ENCODE data around the gene SF3B2. TPM values are rescaled to one million over a fixed set of nuclear protein-coding genes. Genes with fewer than 3 reads are reported as not detected.
"Not testable (repeated sequence)": the region's sequence is repeated elsewhere in the genome, so short reads cannot be mapped to it uniquely, and the experiment has no call there.

SF3B2 gene
- total RNA-seq, 1 donor from 2014 or later, result 201 TPM

DNA sequence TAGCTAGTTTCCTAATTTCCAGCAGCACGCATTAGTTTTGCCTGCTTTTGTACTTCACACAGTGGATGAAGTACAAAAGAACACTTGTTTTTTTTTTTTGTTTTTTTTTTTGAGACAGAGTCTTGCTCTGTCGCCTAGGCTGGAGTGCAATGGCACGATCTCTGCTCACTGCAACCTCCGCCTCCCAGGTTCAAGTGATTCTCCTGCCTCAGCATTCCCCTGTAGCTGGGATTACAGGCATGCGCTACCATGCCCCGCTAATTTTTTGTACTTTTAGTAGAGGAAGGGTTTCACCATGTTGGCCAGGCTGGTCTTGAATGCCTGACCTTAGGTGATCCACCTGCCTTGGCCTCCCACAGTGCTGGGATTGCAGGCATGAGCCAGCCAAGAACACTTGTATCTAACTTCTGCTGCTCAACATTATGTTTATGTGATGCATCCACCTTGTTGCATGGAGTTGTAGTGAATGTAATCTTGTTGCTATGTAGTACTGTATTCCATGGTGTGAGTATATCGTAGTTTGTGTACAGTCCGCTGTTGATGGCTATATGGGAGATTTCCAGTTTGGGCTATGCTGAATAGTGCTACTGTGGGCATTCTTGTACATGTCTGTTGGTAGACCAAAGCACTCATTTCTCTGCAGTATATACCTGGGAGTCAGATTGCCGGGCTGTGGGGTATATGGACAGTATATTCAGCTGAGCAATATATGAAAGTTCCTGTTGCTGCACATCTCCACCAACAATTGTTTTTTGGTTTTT lies 35.2 kb downstream of the SF3B2 start:
- Mint-ChIP-seq H3K27ac (peak overlapping the region; percentile 40), H3K4me3 (no peak overlapping the region), H3K9me3 (no peaks in the 10 kb centered on the region), H3K4me1 (peaks cover 34% of the 10 kb centered on the region), H3K27me3 (ENCODE audit: low read depth) (no peaks in the 10 kb centered on the region), H3K36me3 (no peaks in the 10 kb centered on the region)
- TF ChIP-seq, protein P1, sequence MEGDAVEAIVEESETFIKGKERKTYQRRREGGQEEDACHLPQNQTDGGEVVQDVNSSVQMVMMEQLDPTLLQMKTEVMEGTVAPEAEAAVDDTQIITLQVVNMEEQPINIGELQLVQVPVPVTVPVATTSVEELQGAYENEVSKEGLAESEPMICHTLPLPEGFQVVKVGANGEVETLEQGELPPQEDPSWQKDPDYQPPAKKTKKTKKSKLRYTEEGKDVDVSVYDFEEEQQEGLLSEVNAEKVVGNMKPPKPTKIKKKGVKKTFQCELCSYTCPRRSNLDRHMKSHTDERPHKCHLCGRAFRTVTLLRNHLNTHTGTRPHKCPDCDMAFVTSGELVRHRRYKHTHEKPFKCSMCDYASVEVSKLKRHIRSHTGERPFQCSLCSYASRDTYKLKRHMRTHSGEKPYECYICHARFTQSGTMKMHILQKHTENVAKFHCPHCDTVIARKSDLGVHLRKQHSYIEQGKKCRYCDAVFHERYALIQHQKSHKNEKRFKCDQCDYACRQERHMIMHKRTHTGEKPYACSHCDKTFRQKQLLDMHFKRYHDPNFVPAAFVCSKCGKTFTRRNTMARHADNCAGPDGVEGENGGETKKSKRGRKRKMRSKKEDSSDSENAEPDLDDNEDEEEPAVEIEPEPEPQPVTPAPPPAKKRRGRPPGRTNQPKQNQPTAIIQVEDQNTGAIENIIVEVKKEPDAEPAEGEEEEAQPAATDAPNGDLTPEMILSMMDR (IDR thresholded peaks at IDR 0.05; ENCODE audit: unreplicated experiment), result no peak
- no peak for DNase-seq (ENCODE audit: low spot score in 2 of 2, unreplicated experiment in 2 of 2)

DNA sequence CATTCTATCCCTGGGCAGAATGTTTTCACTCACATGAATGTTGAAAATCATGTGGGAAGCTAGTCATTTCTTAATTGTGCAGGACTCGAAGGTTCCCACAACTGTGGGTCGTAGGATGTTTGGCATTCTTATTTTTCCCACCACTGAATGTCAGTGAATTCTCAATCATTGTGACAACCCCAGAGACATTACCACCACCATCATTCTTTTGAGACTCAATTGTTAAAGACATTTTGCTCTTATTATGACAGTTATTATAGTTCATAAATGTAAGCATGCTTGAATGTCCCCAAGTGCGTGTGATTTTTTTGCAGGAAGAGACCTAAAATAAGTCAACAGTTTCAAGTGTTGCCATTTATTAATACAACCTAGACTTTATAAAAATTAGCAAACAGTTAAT lies 36.9 kb downstream of the SF3B2 start:
- Mint-ChIP-seq H3K27me3 (ENCODE audit: low read depth) (no peaks in the 10 kb centered on the region), H3K4me3 (no peak overlapping the region), H3K4me1 (peaks cover 18% of the 10 kb centered on the region)

DNA sequence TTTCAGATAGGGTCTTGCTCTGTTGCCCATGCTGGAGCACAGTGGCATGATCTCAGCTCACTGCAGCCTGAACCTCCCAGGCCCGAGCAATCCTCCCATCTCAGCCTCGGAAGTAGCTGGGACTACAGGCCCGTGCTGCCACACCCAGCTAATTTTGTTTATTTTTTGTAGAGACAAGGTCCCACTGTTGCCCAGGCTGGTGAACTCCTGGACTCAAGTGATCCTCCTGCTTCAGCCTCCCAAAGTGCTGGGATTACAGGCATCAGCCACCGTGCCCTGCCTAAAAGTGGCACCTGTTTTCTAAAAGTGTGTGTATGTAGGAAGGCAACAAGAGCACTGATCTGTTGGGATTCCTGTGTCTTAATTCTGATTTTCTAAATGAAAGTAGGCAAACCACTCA lies 38.1 kb downstream of the SF3B2 start:
- TF ChIP-seq, protein P1 (IDR thresholded peaks at IDR 0.05; ENCODE audit: unreplicated experiment), result no peak
- Mint-ChIP-seq H3K4me3 (no peak overlapping the region), H3K27me3 (ENCODE audit: low read depth) (no peaks in the 10 kb centered on the region), H3K4me1 (peaks cover 6% of the 10 kb centered on the region), H3K9me3 (no peaks in the 10 kb centered on the region), H3K36me3 (peaks cover 4% of the 10 kb centered on the region), H3K27ac (no peak overlapping the region)
- DNase-seq (ENCODE audit: low spot score in 2 of 2, unreplicated experiment in 2 of 2), result no peak

More for the DNA sequence above, 36.9 kb downstream of the SF3B2 start:
- TF ChIP-seq, protein P1 (IDR thresholded peaks at IDR 0.05; ENCODE audit: unreplicated experiment), result no peak
- no peaks in the 10 kb centered on the region for H3K9me3 Mint-ChIP-seq
- H3K36me3 Mint-ChIP-seq, result peaks cover 4% of the 10 kb centered on the region
- DNase-seq (ENCODE audit: low spot score in 2 of 2, unreplicated experiment in 2 of 2), result no peak
- no peak overlapping the region for H3K27ac Mint-ChIP-seq

DNA sequence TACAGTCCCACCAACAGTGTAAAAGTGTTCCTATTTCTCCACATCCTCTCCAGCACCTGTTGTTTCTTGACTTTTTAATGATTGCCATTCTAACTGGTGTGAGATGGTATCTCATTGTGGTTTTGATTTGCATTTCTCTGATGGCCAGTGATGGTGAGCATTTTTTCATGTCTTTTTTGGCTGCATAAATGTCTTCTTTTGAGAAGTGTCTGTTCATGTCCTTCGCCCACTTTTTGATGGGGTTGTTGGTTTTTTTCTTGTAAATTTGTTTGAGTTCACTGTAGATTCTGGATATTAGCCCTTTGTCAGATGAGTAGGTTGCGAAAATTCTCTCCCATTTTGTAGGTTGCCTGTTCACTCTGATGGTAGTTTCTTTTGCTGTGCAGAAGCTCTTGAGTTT lies 40.0 kb downstream of the SF3B2 start:
- H3K27ac Mint-ChIP-seq; H3K4me1 Mint-ChIP-seq; DNase-seq (ENCODE audit: low spot score in 2 of 2, unreplicated experiment in 2 of 2); H3K4me3 Mint-ChIP-seq; H3K36me3 Mint-ChIP-seq; H3K27me3 Mint-ChIP-seq (ENCODE audit: low read depth); H3K9me3 Mint-ChIP-seq: not testable (repeated sequence)

DNA sequence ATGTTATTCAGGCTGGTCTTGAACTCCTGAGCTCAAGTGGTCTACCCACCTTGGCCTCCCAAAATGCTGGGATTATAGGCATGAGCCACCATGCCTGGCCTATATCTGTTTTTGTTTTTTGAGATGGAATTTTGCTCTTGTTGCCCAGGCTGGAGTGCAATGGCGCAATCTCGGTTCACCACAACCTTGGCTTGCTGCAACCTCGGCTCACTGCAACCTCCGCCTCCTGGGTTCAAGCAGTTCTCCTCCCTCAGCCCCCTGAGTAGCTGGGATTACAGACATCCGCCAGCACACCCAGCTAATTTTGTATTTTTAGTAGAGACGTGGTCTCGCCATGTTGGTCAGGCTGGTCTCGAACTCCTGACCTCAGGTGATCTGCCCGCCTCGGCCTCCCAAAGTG lies 47.6 kb downstream of the SF3B2 start:
- not testable (repeated sequence) for H3K4me3 Mint-ChIP-seq; H3K27ac Mint-ChIP-seq; H3K27me3 Mint-ChIP-seq (ENCODE audit: low read depth); DNase-seq (ENCODE audit: low spot score in 2 of 2, unreplicated experiment in 2 of 2); H3K9me3 Mint-ChIP-seq; H3K4me1 Mint-ChIP-seq; H3K36me3 Mint-ChIP-seq

DNA sequence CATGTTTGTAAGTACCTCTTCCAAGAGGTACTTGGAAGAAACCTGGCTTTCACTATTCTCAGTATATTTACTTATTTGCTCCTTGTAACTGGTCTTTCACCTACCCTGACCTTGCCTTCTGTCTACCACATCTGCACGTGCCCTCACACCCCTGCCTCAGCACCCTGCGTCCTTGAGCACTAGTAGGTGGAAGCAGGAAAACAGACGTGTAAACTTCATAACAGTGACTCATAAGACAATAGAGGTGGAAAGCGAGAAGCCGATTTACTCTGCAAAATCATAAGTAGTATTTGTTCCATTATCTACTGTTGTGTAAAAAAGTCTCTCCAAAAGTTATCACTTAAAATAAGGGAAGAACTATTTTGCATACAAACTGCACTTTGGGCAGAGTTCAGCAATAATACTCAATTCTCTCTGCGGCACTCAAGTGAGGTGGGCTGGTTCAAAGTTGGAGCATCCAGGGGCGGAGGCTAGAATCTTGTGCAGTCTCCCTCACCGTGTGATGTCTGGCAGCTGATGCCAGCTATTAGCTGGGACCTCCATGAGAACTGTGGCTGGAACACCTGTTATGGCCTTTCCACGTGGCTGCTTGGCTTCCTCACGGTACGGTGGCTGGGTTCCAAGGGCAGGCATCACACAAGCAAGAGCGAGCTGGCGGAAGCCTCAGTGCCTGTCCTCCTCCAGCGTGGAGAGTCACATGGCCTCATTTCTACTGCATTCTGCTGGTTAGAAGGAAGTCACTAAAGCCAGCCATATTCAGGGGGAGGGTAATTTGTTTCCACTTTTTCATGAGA lies 48.3 kb downstream of the SF3B2 start:
- no peak for DNase-seq (ENCODE audit: low spot score in 2 of 2, unreplicated experiment in 2 of 2)
- no peak overlapping the region for H3K4me3 Mint-ChIP-seq
- no peaks in the 10 kb centered on the region for H3K36me3 Mint-ChIP-seq
- H3K4me1 Mint-ChIP-seq, result peaks cover 5% of the 10 kb centered on the region
- TF ChIP-seq, protein P1 (IDR thresholded peaks at IDR 0.05; ENCODE audit: unreplicated experiment), result no peak
- H3K9me3 Mint-ChIP-seq, result no peaks in the 10 kb centered on the region
- H3K27ac Mint-ChIP-seq, result no peak overlapping the region
- H3K27me3 Mint-ChIP-seq (ENCODE audit: low read depth), result no peaks in the 10 kb centered on the region
